NCI-H524 (cell line): ENCODE results near the gene ZNRF1.

Experiments used
- DNase-seq, 2 experiments: peaks; one replicate each; lab custom pipeline; 2025; lab: John Stamatoyannopoulos, UW

The ZNRF1 gene

GRCh38 chr16:75027520-75028300 is 28.9 kb downstream of the ZNRF1 start:
- no peak for DNase-seq

- no peak for DNase-seq
Observed at GRCh38 chr16:75028544-75029135, 29.8 kb downstream of the ZNRF1 start.

GRCh38 chr16:75029854-75030253 is 31.0 kb downstream of the ZNRF1 start:
- DNase-seq = no peak

GRCh38 chr16:75032655-75033054 is 33.8 kb downstream of the ZNRF1 start:
- DNase-seq = no peak

GRCh38 chr16:75035410-75035968 is 36.7 kb downstream of the ZNRF1 start:
- DNase-seq = no peak

GRCh38 chr16:75038036-75038858 is 39.4 kb downstream of the ZNRF1 start:
- no peak for DNase-seq

GRCh38 chr16:75039941-75040340 is 41.1 kb downstream of the ZNRF1 start:
- no peak for DNase-seq

GRCh38 chr16:75042426-75043174 is 43.8 kb downstream of the ZNRF1 start:
- DNase-seq = no peak

- DNase-seq = no peak
Observed at GRCh38 chr16:75043175-75043895, 44.5 kb downstream of the ZNRF1 start.

- peak in 1 of 2 experiments; percentile 81 for DNase-seq
Observed at GRCh38 chr16:75044800-75045361, 46.1 kb downstream of the ZNRF1 start.

- no peak for DNase-seq
Observed at GRCh38 chr16:75045424-75045823, 46.6 kb downstream of the ZNRF1 start.

- no peak for DNase-seq
Observed at GRCh38 chr16:75048054-75048453, 49.2 kb downstream of the ZNRF1 start.

GRCh38 chr16:75048530-75048929 is 49.7 kb downstream of the ZNRF1 start:
- no peak for DNase-seq

GRCh38 chr16:75052481-75053202 is 53.8 kb downstream of the ZNRF1 start:
- no peak for DNase-seq

GRCh38 chr16:75053791-75054555 is 55.1 kb downstream of the ZNRF1 start:
- DNase-seq = peak in 1 of 2 experiments; percentile 30

GRCh38 chr16:75054556-75054947 is 55.7 kb downstream of the ZNRF1 start:
- DNase-seq = no peak

GRCh38 chr16:75058806-75059205 is 60.0 kb downstream of the ZNRF1 start:
- peak in 1 of 2 experiments; percentile 34 for DNase-seq

GRCh38 chr16:75059411-75059810 is 60.6 kb downstream of the ZNRF1 start:
- no peak for DNase-seq

- DNase-seq = no peak
Observed at GRCh38 chr16:75060723-75061122, 61.9 kb downstream of the ZNRF1 start.
